ENCODE data around the gene RCOR1. TPM values are rescaled to one million over a fixed set of nuclear protein-coding genes. Genes with fewer than 3 reads are reported as not detected.
A peak's percentile ranks its signal among the peaks of the same experiment; 100 is the strongest.

RCOR1 gene
- total and polyA plus RNA-seq, 2 of the 4 experiments (the other 2 are of a cell fraction), result 9.0 to 11.2 TPM

- Histone ChIP-seq H3K4me2 (ENCODE audit: low read depth, low read length) (no peak overlapping the region), H2BK5ac (ENCODE audit: low read depth, low read length, poor library complexity, severe bottlenecking) (no peak overlapping the region), H3K9me1 (ENCODE audit: insufficient read depth, low read length) (no peaks in the 10 kb centered on the region), H4K8ac (ENCODE audit: low read depth in 2 of 2, low read length in 2 of 2) (no peak overlapping the region), H2AFZ (replicated peaks; ENCODE audit: low read length, poor library complexity) (peak overlapping the region; percentile 33), H3K56ac (ENCODE audit: extremely low read depth, insufficient read depth, low read length) (no peak overlapping the region), H3K23ac (ENCODE audit: low read depth, low read length) (no peak overlapping the region), H2BK120ac (ENCODE audit: low read depth, low read length) (no peak overlapping the region), H3K36me3 (ENCODE audit: control insufficient read depth, insufficient read depth, low read length) (no peaks in the 10 kb centered on the region), H4K20me1 (ENCODE audit: insufficient read depth, low read length) (no peaks in the 10 kb centered on the region), H3K4me3 (ENCODE audit: insufficient read depth, low read depth, low read length) (no peak overlapping the region), H3K9ac (ENCODE audit: low read depth, low read length) (no peak overlapping the region), H2BK15ac (ENCODE audit: low read depth, low read length) (no peak overlapping the region), H3K27me3 (ENCODE audit: control insufficient read depth, insufficient read depth, low read length) (no peaks in the 10 kb centered on the region), H2AK9ac (replicated peaks; ENCODE audit: low read depth, low read length, poor library complexity) (peak overlapping the region; percentile 42), H2AK5ac (ENCODE audit: low read depth, low read length) (no peak overlapping the region), H3K27ac (ENCODE audit: insufficient read depth, low read length) (no peak overlapping the region), H3K4me1 (ENCODE audit: control insufficient read depth, insufficient read depth, low read length) (peaks cover 3% of the 10 kb centered on the region; the same call in 1 of the 2 replicates), H4K5ac (ENCODE audit: low read depth, low read length) (no peak overlapping the region), H3K14ac (replicated peaks; ENCODE audit: low read depth, low read length) (no peak overlapping the region), H3K4ac (ENCODE audit: low read depth, low read length) (no peak overlapping the region), H3K18ac (ENCODE audit: low read depth, low read length) (no peak overlapping the region), H3K79me1 (ENCODE audit: low read depth in 1 of 2, low read length in 2 of 2) (no peaks in the 10 kb centered on the region), H3K9me3 (ENCODE audit: control insufficient read depth, insufficient read depth, low read length) (no peaks in the 10 kb centered on the region), H2BK20ac (ENCODE audit: low read depth, low read length) (no peak overlapping the region), H4K91ac (ENCODE audit: insufficient read depth, low read depth, low read length) (no peak overlapping the region)
- intact Hi-C loops (cut with micrococcal nuclease), result no loop called here
- TF ChIP-seq SMC3 (IDR thresholded peaks at IDR 0.05; ENCODE audit: low read depth, low read length) (no peak), RCOR1 (IDR thresholded peaks at IDR 0.05; ENCODE audit: insufficient replicate concordance, low read length) (no peak), CHD1 (IDR thresholded peaks at IDR 0.05; ENCODE audit: low read depth, low read length) (no peak), CTCF (conservative IDR thresholded peaks at IDR 0.05; ENCODE audit: low read depth, low read length) (no peak), MAZ (IDR thresholded peaks at IDR 0.05; ENCODE audit: borderline replicate concordance, low read depth, low read length) (no peak), RAD21 (IDR thresholded peaks at IDR 0.05; ENCODE audit: low read length) (no peak), RFX5 (IDR thresholded peaks at IDR 0.05; ENCODE audit: low read depth, low read length) (no peak), MXI1 (IDR thresholded peaks at IDR 0.05; ENCODE audit: borderline replicate concordance, low read depth, low read length) (no peak), MAFK (IDR thresholded peaks at IDR 0.05; ENCODE audit: low read depth, low read length) (no peak)
- BruUV-seq (replicated peaks), result no TSS peak
- DNase-seq (no peak), ATAC-seq (ENCODE audit: low read depth) (no peak)
- POLR2A ChIA-PET (ENCODE audit: unreplicated experiment), result no interaction called here
- dilution Hi-C loops (cut with HindIII; ENCODE audit: low sequenced_read_pairs, unreplicated experiment), result no loop called here
- CTCF ChIA-PET, result no interaction called here
- WGBS, 2 experiments (ENCODE audit: extremely low coverage in 2 of 2, insufficient read length in 1 of 2), result 100% methylated on average over 2 of the region's 14 CpGs; no CpG with 5 or more reads in 1 of the 2 experiments
- in situ Hi-C loops (cut with MboI; ENCODE audit: low sequenced_read_pairs), result no loop called here
Measured at GRCh38 chr14:102556098-102556677, 36.3 kb upstream of the RCOR1 start.
